ENCODE results near the gene MRPL51.
A peak's percentile ranks its signal among the peaks of the same experiment; 100 is the strongest.
"Not testable (repeated sequence)": the region's sequence is repeated elsewhere in the genome, so short reads cannot be mapped to it uniquely, and the experiment has no call there.

MRPL51 gene

GRCh38 chr12:6530576-6531260 lies 37.7 kb upstream of the MRPL51 start:
- no peak for DNase-seq

GRCh38 chr12:6529291-6529737 lies 36.3 kb upstream of the MRPL51 start:
- no peak for DNase-seq

GRCh38 chr12:6528539-6529235 lies 35.6 kb upstream of the MRPL51 start:
- DNase-seq: no peak

GRCh38 chr12:6527711-6528110 lies 34.6 kb upstream of the MRPL51 start:
- no peak for DNase-seq

- no peak for DNase-seq
These were observed 33.9 kb upstream of the MRPL51 start for GRCh38 chr12:6526766-6527525.

GRCh38 chr12:6526201-6526600 lies 33.1 kb upstream of the MRPL51 start:
- no peak for DNase-seq

GRCh38 chr12:6524648-6525047 lies 31.6 kb upstream of the MRPL51 start:
- DNase-seq: no peak

- no peak for DNase-seq
These were observed 30.6 kb upstream of the MRPL51 start for GRCh38 chr12:6523708-6524107.

- no peak for DNase-seq
These were observed 29.1 kb upstream of the MRPL51 start for GRCh38 chr12:6522193-6522592.

- no peak for DNase-seq
These were observed 27.1 kb upstream of the MRPL51 start for GRCh38 chr12:6520186-6520585.

- no peak for DNase-seq
These were observed 15.0 kb upstream of the MRPL51 start for GRCh38 chr12:6508087-6508486.

- DNase-seq: no peak
These were observed 14.3 kb upstream of the MRPL51 start for GRCh38 chr12:6507102-6507998.

- no peak for DNase-seq
These were observed 7.4 kb upstream of the MRPL51 start for GRCh38 chr12:6500466-6500865.

- not testable (repeated sequence) for DNase-seq
These were observed 4.2 kb upstream of the MRPL51 start for GRCh38 chr12:6497291-6497690.

GRCh38 chr12:6494968-6495367 lies 1.9 kb upstream of the MRPL51 start:
- no peak for DNase-seq

GRCh38 chr12:6494258-6494743 lies 1.2 kb upstream of the MRPL51 start:
- DNase-seq: no peak

GRCh38 chr12:6493497-6494257 lies 615 bp upstream of the MRPL51 start, which contains the start of gene NCAPD2:
Gene NCAPD2 (plus strand): TSS chr12:6494102. CDS start chr12:6495099, 997 bp downstream.
- DNase-seq: peak; percentile 96

GRCh38 chr12:6490673-6491072 lies 2.4 kb downstream of the MRPL51 start:
- DNase-seq: not testable (repeated sequence)

- DNase-seq: no peak
These were observed 3.6 kb downstream of the MRPL51 start for GRCh38 chr12:6489449-6489848.

GRCh38 chr12:6488240-6488639 lies 4.8 kb downstream of the MRPL51 start:
- no peak for DNase-seq

- DNase-seq: no peak
These were observed 14.6 kb downstream of the MRPL51 start for GRCh38 chr12:6478416-6478815.

Measured in NCI-H1092 (cell line).